ENCODE results near the gene CAMK2G.

Gene CAMK2G

DNA sequence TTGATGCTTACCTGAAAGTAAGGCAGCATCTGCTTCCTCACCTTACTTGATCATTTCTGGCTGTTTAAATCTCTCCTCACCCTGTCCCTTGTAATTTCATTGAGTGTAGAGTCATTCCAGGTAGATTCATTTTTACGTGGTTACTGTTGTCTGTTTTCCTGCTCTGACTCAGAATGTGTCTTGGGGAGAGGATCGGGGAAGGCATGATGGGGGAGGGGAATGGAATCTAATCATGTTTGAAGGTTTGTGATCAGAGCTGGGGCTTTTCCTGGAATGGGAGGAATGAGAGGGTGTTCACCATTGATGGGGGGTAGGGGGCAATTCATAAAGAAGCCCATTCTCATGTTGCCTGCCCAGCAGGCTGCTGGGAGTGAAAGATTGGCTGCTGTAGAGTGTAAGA is 111.4 kb downstream of the CAMK2G start:
- DNase-seq = no peak

All from eye (tissue), 1 donor.